NCI-H226 (cell line): ENCODE results near the gene NLGN1.

Experiments
- DNase-seq: peaks from one replicate; pipeline ENCODE4 v3.0.0-alpha.2; 2015

The NLGN1 gene

GRCh38 chr3:173773800-173774199 lies 376.3 kb downstream of the NLGN1 start:
- no peak for DNase-seq

- DNase-seq, result no peak
Measured at GRCh38 chr3:173774294-173774693, 376.8 kb downstream of the NLGN1 start.

- no peak for DNase-seq
Measured at GRCh38 chr3:173778251-173778650, 380.7 kb downstream of the NLGN1 start.

- no peak for DNase-seq
Measured at GRCh38 chr3:173780067-173780466, 382.5 kb downstream of the NLGN1 start.

DNA sequence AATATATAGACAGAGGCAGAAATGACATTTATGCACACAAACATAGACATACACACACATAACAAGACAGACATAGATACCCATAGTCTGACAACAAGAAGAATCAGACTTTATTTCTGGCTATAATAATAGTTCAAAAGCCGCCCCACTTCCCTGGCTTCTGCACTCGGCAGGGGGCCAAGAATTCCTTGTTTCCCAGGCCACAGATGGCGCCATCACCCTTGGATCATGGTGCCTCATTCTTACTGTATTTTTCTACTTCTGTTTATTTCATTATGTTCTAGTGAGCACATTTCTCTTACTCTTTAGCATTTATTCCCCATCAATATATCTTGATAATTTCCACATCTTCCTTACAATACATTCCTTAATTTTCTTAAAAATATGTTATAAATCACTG lies 387.5 kb downstream of the NLGN1 start:
- no peak for DNase-seq

DNA sequence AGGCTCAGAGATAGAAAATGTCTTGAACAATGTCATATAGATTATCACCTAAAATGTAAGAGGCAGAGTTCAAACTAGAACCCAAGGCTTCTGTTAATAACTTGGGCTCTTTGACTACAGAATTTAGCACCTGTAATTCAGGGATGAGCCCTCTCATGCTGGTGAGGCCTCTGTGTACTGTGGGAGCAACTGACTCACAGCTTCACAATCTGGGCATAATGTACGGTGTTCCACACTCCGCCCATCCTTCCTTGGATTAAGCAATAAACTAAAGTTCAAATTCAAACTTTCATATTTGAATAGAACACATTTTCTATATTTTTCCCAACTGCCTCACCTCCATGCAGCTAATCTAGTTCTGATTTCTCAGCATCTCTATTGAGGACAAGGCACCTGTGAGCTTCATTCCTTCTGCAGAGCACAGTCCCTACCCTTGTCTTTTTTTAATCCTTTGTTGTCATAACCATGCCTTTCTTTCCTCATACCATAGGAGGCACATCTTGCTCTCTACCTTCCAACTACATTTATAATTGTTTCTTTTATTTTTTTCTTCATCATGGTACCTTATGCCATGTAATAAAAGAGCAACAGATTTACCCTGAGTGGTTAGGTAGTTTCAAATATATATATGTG lies 392.1 kb downstream of the NLGN1 start:
- peak; percentile 37 for DNase-seq

DNA sequence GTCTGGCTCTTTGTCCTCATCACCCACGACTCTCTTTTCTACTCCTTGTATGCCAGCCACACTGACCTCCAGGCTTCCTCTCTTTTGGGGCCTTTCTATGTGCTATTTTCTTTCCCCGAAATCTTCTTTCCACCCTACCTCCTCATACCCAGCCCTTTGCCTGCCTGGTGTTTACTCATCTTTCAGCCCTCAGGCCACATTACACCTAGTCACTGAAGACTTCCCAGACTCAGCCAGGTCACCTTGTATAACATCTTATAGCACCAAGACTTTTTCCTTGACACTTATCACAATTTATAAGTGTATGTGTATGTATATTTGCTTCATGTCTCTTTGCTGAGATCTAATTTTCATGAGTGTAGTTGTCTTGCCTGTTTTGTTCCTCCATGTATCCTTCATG lies 396.4 kb downstream of the NLGN1 start:
- no peak for DNase-seq

DNA sequence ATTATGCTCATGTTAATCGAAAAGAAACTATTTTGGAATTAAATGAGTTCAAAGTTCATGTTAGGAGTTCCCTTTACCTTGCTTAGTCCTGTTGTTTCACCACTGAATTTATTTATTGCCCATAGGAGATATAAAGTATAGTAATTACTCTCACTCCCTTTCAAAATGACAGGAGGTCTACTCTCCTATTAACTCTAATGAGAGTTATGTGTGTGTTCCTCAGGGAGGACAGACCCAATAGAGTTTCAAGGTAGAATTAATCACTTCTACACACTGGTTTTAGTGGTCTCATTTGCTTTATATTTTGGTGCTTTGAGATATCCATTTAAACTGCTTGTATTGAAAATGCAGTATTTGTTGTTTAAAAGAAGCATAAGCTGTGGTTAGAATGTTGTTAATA lies 398.9 kb downstream of the NLGN1 start:
- DNase-seq, result no peak

- no peak for DNase-seq
Measured at GRCh38 chr3:173796890-173797289, 399.3 kb downstream of the NLGN1 start.

DNA sequence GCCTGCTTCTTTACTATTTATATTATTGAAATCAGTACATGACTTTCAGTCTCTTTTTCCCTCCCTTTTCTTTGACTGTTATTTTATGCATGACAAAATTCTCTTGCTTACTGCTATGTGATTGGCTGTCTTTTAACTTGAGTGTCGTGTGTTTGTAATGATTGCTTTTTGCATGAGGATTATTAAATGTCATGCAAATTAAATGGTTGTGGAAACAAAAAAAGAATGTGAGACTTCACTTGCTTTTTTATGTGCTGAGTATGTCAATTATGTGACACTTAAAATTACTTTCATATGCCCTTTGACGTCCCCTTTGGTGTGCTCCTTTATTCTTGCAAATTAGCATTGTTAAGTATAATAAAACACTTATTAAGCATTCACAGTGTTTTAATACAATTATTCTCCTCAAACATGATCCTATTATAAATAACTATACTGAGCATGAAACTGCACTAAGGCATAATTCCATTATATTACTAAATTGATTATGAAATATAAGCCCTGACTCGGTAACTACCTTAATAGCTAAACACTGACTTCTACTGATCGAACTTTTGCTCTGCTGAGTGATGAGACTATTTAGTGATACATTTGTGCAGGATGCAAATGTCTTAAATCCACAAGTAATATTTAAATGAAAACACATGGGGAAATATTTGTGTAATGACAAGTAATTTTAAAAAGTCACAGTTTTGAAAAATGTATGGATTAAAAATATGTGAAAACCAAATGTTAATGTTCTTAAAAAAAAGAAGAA lies 401.7 kb downstream of the NLGN1 start:
- no peak for DNase-seq

- DNase-seq, result no peak
Measured at GRCh38 chr3:173800154-173800553, 402.6 kb downstream of the NLGN1 start.

GRCh38 chr3:173814809-173815208 lies 417.3 kb downstream of the NLGN1 start:
- DNase-seq, result no peak

DNA sequence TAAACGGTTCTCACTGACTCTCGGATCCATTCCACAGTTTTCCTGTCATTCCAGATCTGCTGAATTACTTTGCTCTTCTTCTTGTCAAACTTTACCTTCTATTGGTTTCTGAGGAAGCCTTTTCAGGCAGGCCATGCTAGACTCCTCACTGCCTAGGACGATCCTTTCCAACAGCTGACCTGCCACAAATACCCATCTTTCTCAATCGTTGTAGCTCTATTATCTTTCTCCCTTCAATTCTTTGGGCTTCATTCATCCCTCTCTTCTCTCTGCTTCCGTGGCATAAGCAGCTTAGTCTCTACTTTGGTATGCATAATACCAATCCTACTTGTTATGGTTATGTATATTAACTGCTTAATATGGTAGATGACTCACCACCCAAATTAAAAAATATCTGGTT lies 421.8 kb downstream of the NLGN1 start:
- no peak for DNase-seq

DNA sequence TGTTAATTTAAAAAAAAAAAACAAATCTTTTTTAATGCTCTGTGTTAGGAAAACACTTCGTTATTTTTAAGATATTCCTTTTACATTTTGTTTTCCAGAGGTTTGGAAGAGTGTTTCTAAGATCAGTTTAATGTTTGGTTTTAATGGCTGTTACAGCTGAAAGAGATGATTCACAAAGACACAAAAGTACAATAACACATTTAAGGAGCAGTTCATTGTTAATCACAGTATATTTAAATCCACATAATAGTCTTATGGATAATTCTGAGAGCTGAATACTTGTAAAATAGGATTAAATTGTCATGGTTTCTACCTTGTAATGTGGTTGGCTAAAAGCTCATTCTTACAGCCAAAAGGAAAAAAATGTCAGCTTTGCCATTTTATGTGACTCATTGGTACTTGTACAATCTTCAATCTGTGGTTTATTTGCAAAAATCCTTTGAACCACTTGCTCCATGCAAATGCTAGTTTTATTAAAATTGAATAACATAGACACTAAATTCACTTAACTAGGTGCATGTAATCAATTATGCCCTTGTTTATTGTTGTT lies 426.4 kb downstream of the NLGN1 start:
- no peak for DNase-seq

DNA sequence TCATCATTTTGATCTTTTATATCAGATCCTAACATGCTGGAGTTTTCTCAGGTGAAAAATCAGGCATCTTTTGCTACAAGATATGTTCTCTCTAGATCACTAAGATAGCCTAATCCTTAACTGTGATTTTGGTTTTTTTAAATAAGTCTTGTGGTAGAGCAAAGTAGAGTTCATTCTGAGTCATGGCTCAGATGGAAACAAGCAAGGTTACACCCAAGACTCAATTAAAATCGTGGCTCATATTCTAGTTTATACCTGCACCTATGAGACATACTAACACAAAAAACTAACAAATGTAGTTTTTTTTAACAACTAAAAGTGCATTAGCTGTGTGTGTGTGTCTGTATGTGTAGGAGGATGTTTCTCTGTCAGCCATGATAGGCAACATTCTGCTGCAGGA lies 428.2 kb downstream of the NLGN1 start:
- DNase-seq, result no peak

GRCh38 chr3:173826416-173826815 lies 428.9 kb downstream of the NLGN1 start:
- no peak for DNase-seq

DNA sequence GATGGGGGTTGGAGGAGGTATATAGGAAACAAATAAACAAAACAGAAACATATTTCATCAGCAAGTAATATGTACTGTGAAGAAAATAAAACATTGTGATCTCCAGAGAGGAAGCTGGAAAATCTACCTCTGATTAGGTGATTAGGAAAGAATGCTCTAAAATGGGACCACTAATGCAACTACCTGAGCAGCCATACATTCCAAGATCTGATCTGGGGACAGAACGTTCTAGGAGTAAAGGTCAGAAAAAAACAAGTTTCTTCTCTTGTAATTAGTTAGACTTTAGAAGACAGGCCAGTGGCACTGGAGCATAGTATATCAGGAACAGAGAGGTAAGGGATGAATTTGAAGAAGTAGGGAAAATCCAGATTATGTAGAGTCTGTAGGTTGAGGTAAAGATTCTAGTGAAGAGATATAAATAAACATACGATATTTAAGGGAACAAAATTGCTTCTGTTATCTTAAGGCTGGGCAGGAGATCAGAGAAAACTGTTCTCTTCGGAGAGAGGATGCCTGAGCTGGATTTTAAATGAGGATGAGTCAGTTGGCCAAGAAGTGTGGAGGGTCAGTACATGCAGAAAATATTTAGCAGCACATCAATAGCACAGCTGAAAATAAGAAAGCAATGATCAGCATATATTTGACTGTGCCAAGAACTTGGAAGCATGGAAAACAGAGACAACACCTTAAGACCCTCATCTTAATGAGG lies 429.5 kb downstream of the NLGN1 start:
- peak; percentile 32 for DNase-seq

DNA sequence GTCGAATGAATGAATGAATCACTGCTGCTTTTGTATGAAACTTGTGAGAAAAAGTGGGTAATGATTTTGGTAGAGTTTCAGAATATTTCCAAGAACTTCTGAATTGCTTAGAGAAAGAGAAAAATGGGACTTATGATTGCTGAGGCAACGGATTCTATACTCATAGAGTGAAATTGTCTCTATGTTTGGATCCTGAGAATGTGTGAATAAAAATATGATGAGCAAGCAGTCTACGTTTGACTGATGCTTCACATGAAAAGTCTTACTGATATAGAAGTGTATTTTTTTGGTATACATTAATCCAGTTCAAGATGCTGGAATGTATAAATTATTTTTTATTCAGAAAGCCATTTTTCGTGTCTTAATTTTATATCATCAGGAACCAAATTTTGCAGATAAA lies 441.1 kb downstream of the NLGN1 start:
- DNase-seq, result no peak

GRCh38 chr3:173839859-173840258 lies 442.3 kb downstream of the NLGN1 start:
- no peak for DNase-seq

- no peak for DNase-seq
Measured at GRCh38 chr3:173841334-173841733, 443.8 kb downstream of the NLGN1 start.

DNA sequence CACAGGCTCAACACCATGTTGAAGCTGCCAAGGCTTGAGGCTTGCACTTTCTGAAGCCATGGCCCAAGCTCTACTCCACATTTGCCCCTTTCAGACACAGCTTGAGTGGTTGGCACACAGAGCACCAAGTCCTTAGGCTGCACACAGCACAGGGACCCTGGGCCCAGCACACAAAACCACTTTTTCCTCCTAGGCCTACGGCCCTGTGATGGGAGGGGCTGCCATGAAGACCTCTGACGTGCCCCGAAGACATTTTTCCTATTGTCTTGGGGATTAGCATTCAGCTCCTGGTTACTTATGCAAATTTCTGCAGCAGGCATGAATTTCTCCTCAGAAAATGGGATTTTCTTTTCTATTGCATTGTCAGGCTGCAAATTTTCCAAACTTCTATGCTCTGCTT lies 445.5 kb downstream of the NLGN1 start:
- DNase-seq, result no peak

GRCh38 chr3:173846584-173846983 lies 449.0 kb downstream of the NLGN1 start:
- DNase-seq, result no peak

DNA sequence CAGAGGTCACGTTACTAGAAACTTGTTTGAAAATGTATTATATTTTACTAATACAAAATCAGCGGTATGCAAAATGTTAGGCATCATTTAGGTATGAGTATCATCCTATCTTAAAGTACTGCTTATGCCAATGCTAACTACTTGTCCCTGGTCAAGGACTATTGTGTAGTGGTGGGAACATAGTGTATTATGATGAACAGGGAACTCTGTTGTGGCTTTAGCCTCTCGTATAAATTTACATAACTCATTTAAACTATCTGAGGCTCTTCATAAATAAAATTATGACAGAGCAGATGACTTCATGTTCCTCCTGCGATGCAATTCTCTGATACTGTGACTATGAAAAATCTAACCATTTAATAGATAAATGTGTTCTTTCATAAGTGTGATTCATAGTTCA lies 451.9 kb downstream of the NLGN1 start:
- no peak for DNase-seq

- no peak for DNase-seq
Measured at GRCh38 chr3:173857154-173857553, 459.6 kb downstream of the NLGN1 start.
